ENCODE results near the gene ALKBH8. TPM values are rescaled to one million over a fixed set of nuclear protein-coding genes. Genes with fewer than 3 reads are reported as not detected.

Gene ALKBH8
- total and polyA plus RNA-seq, 2 of the 13 experiments (the other 11 are each of a cell fraction or from before 2014, with no cell fraction given) = 2.4 to 9.1 TPM

- TF ChIP-seq HNRNPLL (IDR thresholded peaks at IDR 0.05; ENCODE audit: low read depth, low read length, poor library complexity, severe bottlenecking) = peak; percentile 92
- no peak for TF ChIP-seq ZNF7 (CRISPR knock-in tag; IDR thresholded peaks at IDR 0.05)
- no peak for TF ChIP-seq IKZF4 (CRISPR knock-in tag; IDR thresholded peaks at IDR 0.05; ENCODE audit: borderline replicate concordance, low read depth, not compliant biosample characterization)
- TF ChIP-seq, protein P1, sequence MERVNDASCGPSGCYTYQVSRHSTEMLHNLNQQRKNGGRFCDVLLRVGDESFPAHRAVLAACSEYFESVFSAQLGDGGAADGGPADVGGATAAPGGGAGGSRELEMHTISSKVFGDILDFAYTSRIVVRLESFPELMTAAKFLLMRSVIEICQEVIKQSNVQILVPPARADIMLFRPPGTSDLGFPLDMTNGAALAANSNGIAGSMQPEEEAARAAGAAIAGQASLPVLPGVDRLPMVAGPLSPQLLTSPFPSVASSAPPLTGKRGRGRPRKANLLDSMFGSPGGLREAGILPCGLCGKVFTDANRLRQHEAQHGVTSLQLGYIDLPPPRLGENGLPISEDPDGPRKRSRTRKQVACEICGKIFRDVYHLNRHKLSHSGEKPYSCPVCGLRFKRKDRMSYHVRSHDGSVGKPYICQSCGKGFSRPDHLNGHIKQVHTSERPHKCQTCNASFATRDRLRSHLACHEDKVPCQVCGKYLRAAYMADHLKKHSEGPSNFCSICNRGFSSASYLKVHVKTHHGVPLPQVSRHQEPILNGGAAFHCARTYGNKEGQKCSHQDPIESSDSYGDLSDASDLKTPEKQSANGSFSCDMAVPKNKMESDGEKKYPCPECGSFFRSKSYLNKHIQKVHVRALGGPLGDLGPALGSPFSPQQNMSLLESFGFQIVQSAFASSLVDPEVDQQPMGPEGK (CRISPR knock-in tag; IDR thresholded peaks at IDR 0.05) = 0 out of 2 replicates have a peak, but pooled peaks have one; percentile 3
- TF ChIP-seq POLR2AphosphoS5 (IDR thresholded peaks at IDR 0.05; ENCODE audit: low read depth, low read length) = no peak
- TF ChIP-seq ZNF432 (CRISPR knock-in tag; IDR thresholded peaks at IDR 0.05; ENCODE audit: borderline replicate concordance) = no peak
- TF ChIP-seq, protein P2, sequence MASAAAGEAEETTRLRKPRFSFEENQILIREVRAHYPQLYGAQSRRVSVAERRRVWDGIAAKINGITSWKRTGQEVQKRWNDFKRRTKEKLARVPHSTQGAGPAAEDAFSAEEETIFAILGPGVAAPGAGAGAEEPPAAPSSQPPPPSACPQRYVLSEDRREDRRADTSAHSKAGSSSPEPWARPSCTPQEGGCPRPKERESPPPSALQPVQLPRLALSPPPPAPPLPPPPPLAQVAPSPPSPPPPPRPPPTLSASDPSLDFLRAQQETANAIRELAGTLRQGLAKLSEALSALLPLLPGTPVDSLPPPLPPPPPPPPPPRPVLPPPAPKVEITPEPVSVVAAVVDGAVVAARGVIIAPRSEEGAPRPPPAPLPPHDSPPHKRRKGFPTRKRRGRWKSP (CRISPR knock-in tag; IDR thresholded peaks at IDR 0.05) = peak; percentile 21; the same call in 1 of the 2 replicates
- TF ChIP-seq, protein P3, sequence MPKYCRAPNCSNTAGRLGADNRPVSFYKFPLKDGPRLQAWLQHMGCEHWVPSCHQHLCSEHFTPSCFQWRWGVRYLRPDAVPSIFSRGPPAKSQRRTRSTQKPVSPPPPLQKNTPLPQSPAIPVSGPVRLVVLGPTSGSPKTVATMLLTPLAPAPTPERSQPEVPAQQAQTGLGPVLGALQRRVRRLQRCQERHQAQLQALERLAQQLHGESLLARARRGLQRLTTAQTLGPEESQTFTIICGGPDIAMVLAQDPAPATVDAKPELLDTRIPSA (CRISPR knock-in tag; IDR thresholded peaks at IDR 0.05; ENCODE audit: borderline replicate concordance) = no peak
- TF ChIP-seq MXD1 (CRISPR knock-in tag; IDR thresholded peaks at IDR 0.05) = no peak
- peak; percentile 47 for TF ChIP-seq ZNF687 (CRISPR knock-in tag; IDR thresholded peaks at IDR 0.05)
- TF ChIP-seq ZKSCAN1 (IDR thresholded peaks at IDR 0.05; ENCODE audit: low read length) = no peak
- TF ChIP-seq ZNF552 (CRISPR knock-in tag; IDR thresholded peaks at IDR 0.05; ENCODE audit: borderline replicate concordance) = no peak
- TF ChIP-seq IRF1 (CRISPR knock-in tag; IDR thresholded peaks at IDR 0.05; ENCODE audit: low read depth) = no peak
- no peak for TF ChIP-seq POGK (CRISPR knock-in tag; conservative IDR thresholded peaks at IDR 0.05)
- no peak for TF ChIP-seq ZNF326 (CRISPR knock-in tag; IDR thresholded peaks at IDR 0.05; ENCODE audit: borderline replicate concordance)
- no peak for TF ChIP-seq RFX5 (IDR thresholded peaks at IDR 0.05; ENCODE audit: low read depth, low read length)
These were observed 26.1 kb upstream of the ALKBH8 start (continued) for GRCh38 chr11:107591378-107592230.
